Cardiac fibroblast (primary cell): Measurements from ENCODE around the gene PAPPA2.
A peak's percentile ranks its signal among the peaks of the same experiment; 100 is the strongest.

Experiments
- DNase-seq, 2 donors: peaks; one replicate each; pipeline versions ENCODE4 v3.0.0 to v3.0.0-alpha.2; 2010; ENCODE audit warnings: low read depth in 2 of 2
- H3K4me3 ChIP-seq, 2 donors: replicated peaks in 1 of 2; 1 replicate in 1 of 2; 2 replicates in 1 of 2; pipeline ENCODE4 v1.5.1; 2011; ENCODE audit warnings: low read depth in 2 of 2, low read length in 2 of 2, mild to moderate bottlenecking in 2 of 2, moderate library complexity in 1 of 2
- CTCF ChIP-seq: IDR thresholded peaks from one replicate; pipeline ENCODE4 v1.5.1; 2011; ENCODE audit warnings: low read depth, mild to moderate bottlenecking, low read length, inconsistent platforms

The PAPPA2 gene

GRCh38 chr1:176682830-176683535 is 220.0 kb downstream of the PAPPA2 start:
- no peak overlapping the region for H3K4me3 ChIP-seq
- DNase-seq, result no peak
- TF ChIP-seq CTCF, result no peak

- peak; percentile 53 for DNase-seq
- no peak overlapping the region for H3K4me3 ChIP-seq
- peak; percentile 52 for TF ChIP-seq CTCF
These were observed 228.6 kb downstream of the PAPPA2 start for GRCh38 chr1:176691251-176692228.

GRCh38 chr1:176692431-176692830 is 229.5 kb downstream of the PAPPA2 start:
- no peak for TF ChIP-seq CTCF
- DNase-seq, result peak in 1 of 2 donors; percentile 26
- no peak overlapping the region for H3K4me3 ChIP-seq

GRCh38 chr1:176692988-176693696 is 230.2 kb downstream of the PAPPA2 start:
- no peak overlapping the region for H3K4me3 ChIP-seq
- TF ChIP-seq CTCF, result no peak
- DNase-seq, result no peak

GRCh38 chr1:176693697-176694329 is 230.8 kb downstream of the PAPPA2 start:
- TF ChIP-seq CTCF, result no peak
- peak; percentile 2 to 7 for DNase-seq

GRCh38 chr1:176694713-176695112 is 231.7 kb downstream of the PAPPA2 start:
- TF ChIP-seq CTCF, result no peak
- H3K4me3 ChIP-seq, result no peak overlapping the region
- no peak for DNase-seq

More at GRCh38 chr1:176693697-176694329, 230.8 kb downstream of the PAPPA2 start:
- no peak overlapping the region for H3K4me3 ChIP-seq
